OCI-LY1 (cell line): ENCODE data around the gene KCTD16.

Source experiments
- H2AFZ ChIP-seq: fragments of 200-600 bp; sonication (generic), shearing (Covaris generic); 2 replicates; pipeline ENCODE4 v1.6.0; 2014; ENCODE audit warnings: antibody characterized with exemption, mild to moderate bottlenecking, low read length
- H3F3A ChIP-seq: fragments of 200-600 bp; sonication (generic), shearing (Covaris generic); 2 replicates; pipeline ENCODE4 v1.6.0; 2014; ENCODE audit warnings: mild to moderate bottlenecking, antibody characterized with exemption, low read length, moderate library complexity; ENCODE audit not compliant: insufficient read depth
- H3K27ac ChIP-seq: fragments of 200-600 bp; sonication (generic); 2 replicates; pipeline ENCODE4 v1.5.1; 2014; ENCODE audit warnings: low read length, mixed run types, mild to moderate bottlenecking, low read depth; ENCODE audit not compliant: poor library complexity, severe bottlenecking
- H3K27me3 ChIP-seq: fragments of 200-600 bp; sonication (generic); 2 replicates; pipeline ENCODE4 v1.6.0; 2014; ENCODE audit warnings: antibody characterized with exemption, mild to moderate bottlenecking, low read length, moderate library complexity; ENCODE audit not compliant: insufficient read depth
- H3K36me3 ChIP-seq: fragments of 200-600 bp; sonication (generic); 2 replicates; pipeline ENCODE4 v1.6.1; 2014; ENCODE audit warnings: mild to moderate bottlenecking, antibody characterized with exemption, low read length, moderate library complexity, mixed read lengths; ENCODE audit not compliant: insufficient read depth
- H3K4me1 ChIP-seq: fragments of 200-600 bp; sonication (generic); 2 replicates; pipeline ENCODE4 v1.5.1; 2014; ENCODE audit warnings: mild to moderate bottlenecking, low read length, moderate library complexity; ENCODE audit not compliant: insufficient read depth, severe bottlenecking
- H3K4me2 ChIP-seq: fragments of 200-600 bp; sonication (generic), shearing (Covaris generic); 2 replicates; pipeline ENCODE4 v1.6.1; 2014; ENCODE audit warnings: low read length
- H3K4me3 ChIP-seq: fragments of 200-600 bp; sonication (generic); 2 replicates; pipeline ENCODE4 v1.5.1; 2014; ENCODE audit warnings: low read length, low read depth, mild to moderate bottlenecking, mixed read lengths; ENCODE audit not compliant: poor library complexity, severe bottlenecking
- H3K79me2 ChIP-seq: fragments of 200-600 bp; shearing (Covaris generic); 2 replicates; pipeline ENCODE4 v1.6.1; 2016; ENCODE audit warnings: mixed run types, low read length, mixed read lengths; ENCODE audit not compliant: insufficient read depth
- H3K9ac ChIP-seq: fragments of 200-600 bp; sonication (generic), shearing (Covaris generic); 2 replicates; pipeline ENCODE4 v1.6.1; 2014; ENCODE audit warnings: mild to moderate bottlenecking, low read length, mixed read lengths
- H3K9me2 ChIP-seq: fragments of 200-600 bp; sonication (generic), shearing (Covaris generic); 2 replicates; pipeline ENCODE4 v1.6.1; 2014; ENCODE audit warnings: low read depth, mild to moderate bottlenecking, low read length, mixed read lengths
- H3K9me3 ChIP-seq: fragments of 200-600 bp; shearing (Covaris generic); 2 replicates; pipeline ENCODE4 v1.6.1; 2014; ENCODE audit warnings: low read length, mixed read lengths
- H4K20me1 ChIP-seq: fragments of 200-600 bp; sonication (generic), shearing (Covaris generic); 2 replicates; pipeline ENCODE4 v1.6.0; 2016; ENCODE audit warnings: mild to moderate bottlenecking, low read length; ENCODE audit not compliant: insufficient read depth
- EZH2 ChIP-seq: fragments of 200-600 bp; sonication (generic), shearing (Covaris generic); IDR thresholded peaks from 2 replicates; pipeline ENCODE4 v1.8.0; 2017; ENCODE audit warnings: borderline replicate concordance, mixed run types, mild to moderate bottlenecking, antibody characterized with exemption, low read length, moderate library complexity, mixed read lengths
- TF ChIP-seq, protein P1 (sequence below): fragments of 200-600 bp; sonication (generic), shearing (Covaris generic); IDR thresholded peaks from 2 replicates; pipeline ENCODE4 v1.5.1; 2017; ENCODE audit warnings: mild to moderate bottlenecking, antibody characterized with exemption, low read length, moderate library complexity, mixed read lengths

The KCTD16 gene

DNA sequence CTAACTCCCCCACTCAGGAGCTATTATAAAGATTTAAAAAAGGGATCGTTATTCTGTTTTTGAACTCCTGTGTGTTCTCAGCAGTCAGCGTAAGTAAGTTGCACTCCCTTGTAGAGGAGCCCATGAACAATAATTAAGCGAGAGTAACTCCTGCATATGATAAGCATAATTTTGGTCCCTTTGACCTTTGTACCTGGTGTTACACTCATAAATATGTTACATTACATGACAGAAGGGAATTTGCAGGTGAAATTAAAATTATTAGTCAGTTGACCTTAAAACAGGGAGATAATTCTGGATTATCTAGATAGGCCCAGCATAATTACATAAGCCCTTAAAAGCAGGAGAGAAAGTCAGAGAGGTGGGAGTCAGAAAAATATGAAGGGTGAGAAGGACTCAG is 197.3 kb downstream of the KCTD16 start:
- TF ChIP-seq EZH2, result no peak
- TF ChIP-seq, protein P1, sequence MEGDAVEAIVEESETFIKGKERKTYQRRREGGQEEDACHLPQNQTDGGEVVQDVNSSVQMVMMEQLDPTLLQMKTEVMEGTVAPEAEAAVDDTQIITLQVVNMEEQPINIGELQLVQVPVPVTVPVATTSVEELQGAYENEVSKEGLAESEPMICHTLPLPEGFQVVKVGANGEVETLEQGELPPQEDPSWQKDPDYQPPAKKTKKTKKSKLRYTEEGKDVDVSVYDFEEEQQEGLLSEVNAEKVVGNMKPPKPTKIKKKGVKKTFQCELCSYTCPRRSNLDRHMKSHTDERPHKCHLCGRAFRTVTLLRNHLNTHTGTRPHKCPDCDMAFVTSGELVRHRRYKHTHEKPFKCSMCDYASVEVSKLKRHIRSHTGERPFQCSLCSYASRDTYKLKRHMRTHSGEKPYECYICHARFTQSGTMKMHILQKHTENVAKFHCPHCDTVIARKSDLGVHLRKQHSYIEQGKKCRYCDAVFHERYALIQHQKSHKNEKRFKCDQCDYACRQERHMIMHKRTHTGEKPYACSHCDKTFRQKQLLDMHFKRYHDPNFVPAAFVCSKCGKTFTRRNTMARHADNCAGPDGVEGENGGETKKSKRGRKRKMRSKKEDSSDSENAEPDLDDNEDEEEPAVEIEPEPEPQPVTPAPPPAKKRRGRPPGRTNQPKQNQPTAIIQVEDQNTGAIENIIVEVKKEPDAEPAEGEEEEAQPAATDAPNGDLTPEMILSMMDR, result no peak
- Histone ChIP-seq H3K27me3 (no peaks in the 10 kb centered on the region), H3K9me3 (no peaks in the 10 kb centered on the region), H3K4me2 (no peak overlapping the region), H3K9ac (no peak overlapping the region), H4K20me1 (no peaks in the 10 kb centered on the region), H3K79me2 (no peaks in the 10 kb centered on the region), H3K9me2 (no peaks in the 10 kb centered on the region), H2AFZ (no peak overlapping the region), H3F3A (no peaks in the 10 kb centered on the region), H3K4me1 (peaks cover 20% of the 10 kb centered on the region), H3K4me3 (no peak overlapping the region), H3K36me3 (no peaks in the 10 kb centered on the region), H3K27ac (peak overlapping the region; percentile 78)

DNA sequence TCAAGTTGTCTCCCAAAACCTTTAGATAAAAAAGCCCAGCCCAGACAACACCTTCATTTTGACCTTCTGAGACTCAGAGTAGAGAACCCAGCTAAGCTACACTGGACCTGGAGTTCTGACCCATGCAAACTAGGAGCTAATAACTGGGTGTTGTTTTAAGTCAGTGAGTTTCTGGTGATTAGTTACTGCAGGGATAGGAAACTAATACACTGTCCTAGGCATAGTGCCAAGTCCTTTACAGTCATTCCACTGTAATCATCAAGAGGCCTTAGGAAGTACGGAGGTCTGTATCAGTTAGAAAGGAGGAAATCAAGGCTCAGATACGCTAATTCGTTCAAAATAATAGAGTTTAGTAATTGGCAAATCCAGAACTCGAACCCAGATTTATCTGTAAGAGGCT is 197.9 kb downstream of the KCTD16 start:
- Histone ChIP-seq H3K27me3 (no peaks in the 10 kb centered on the region), H3K4me2 (peak overlapping the region; percentile 9; the same call in 1 of the 2 replicates), H3K79me2 (no peaks in the 10 kb centered on the region), H2AFZ (no peak overlapping the region), H4K20me1 (no peaks in the 10 kb centered on the region), H3K4me1 (peaks cover 20% of the 10 kb centered on the region), H3F3A (no peaks in the 10 kb centered on the region), H3K9me3 (no peaks in the 10 kb centered on the region), H3K4me3 (no peak overlapping the region), H3K27ac (peak overlapping the region; percentile 78), H3K9me2 (no peaks in the 10 kb centered on the region), H3K36me3 (no peaks in the 10 kb centered on the region), H3K9ac (no peak overlapping the region; the same call in 1 of the 2 replicates)
- no peak for TF ChIP-seq EZH2
- TF ChIP-seq, protein P1, result no peak

DNA sequence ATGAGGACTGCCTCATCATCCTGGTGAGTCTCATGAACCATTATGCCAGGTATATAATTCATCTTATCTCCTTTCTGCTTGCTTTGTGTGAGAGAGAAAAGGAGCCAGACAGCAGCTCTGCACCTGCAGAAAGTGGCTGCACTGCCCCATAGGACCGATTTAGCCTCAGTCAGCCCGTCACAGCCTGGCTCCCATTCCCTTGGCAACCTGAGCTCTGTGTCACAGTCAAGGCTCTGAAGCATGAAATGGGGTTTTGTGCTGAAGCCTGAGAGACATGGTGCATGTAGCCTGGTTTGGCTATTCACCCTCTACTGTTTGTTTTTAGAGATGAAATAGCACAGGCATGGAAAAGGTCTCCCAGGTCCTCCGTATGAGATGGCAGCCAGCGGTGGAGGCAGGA is 198.3 kb downstream of the KCTD16 start:
- Histone ChIP-seq H3K36me3 (no peaks in the 10 kb centered on the region), H3K79me2 (no peaks in the 10 kb centered on the region), H3K27ac (peak overlapping the region; percentile 78), H3K9me2 (no peaks in the 10 kb centered on the region), H3F3A (no peaks in the 10 kb centered on the region), H3K4me2 (peak overlapping the region; percentile 9; the same call in 1 of the 2 replicates), H3K9ac (no peak overlapping the region), H4K20me1 (no peaks in the 10 kb centered on the region), H3K4me3 (no peak overlapping the region), H3K9me3 (no peaks in the 10 kb centered on the region), H2AFZ (no peak overlapping the region), H3K27me3 (no peaks in the 10 kb centered on the region), H3K4me1 (peaks cover 20% of the 10 kb centered on the region)
- TF ChIP-seq EZH2, result no peak
- TF ChIP-seq, protein P1, result no peak
